Kidney (tissue), 14 donors: ENCODE data around the gene KTN1. TPM values are rescaled to one million over a fixed set of nuclear protein-coding genes. Genes with fewer than 3 reads are reported as not detected.

Experiments
- DNase-seq, 5 donors: peaks; one replicate each; pipeline ENCODE4 v3.0.0-alpha.2; 2013 to 2020
- FAIRE-seq: peaks from 2 replicates; lab custom pipeline; 2012; peaks lifted over from hg19 to GRCh38; lab: Jason Lieb, UNC
- H3K27ac ChIP-seq, 2 donors: one replicate each; pipeline ENCODE4 v1.7.0; 2013; ENCODE audit warnings: low read depth in 2 of 2, low read length in 2 of 2, inconsistent platforms in 1 of 2
- H3K27me3 ChIP-seq: one replicate; pipeline ENCODE4 v1.7.1; 2013; ENCODE audit warnings: low read length, inconsistent platforms; ENCODE audit not compliant: control insufficient read depth, insufficient read depth
- H3K36me3 ChIP-seq, 3 donors: one replicate each; pipeline versions ENCODE4 v1.7.0 to v1.7.1; 2013; ENCODE audit warnings: low read length in 3 of 3, control low read depth in 1 of 3, inconsistent platforms in 1 of 3; ENCODE audit not compliant: insufficient read depth in 3 of 3, control insufficient read depth in 2 of 3
- H3K4me1 ChIP-seq, 3 donors: one replicate each; pipeline versions ENCODE4 v1.7.0 to v1.7.1; 2013; ENCODE audit warnings: low read length in 3 of 3, inconsistent platforms in 1 of 3, low read depth in 1 of 3; ENCODE audit not compliant: control insufficient read depth in 2 of 3, insufficient read depth in 2 of 3
- H3K4me3 ChIP-seq, 3 donors: one replicate each; pipeline versions ENCODE4 v1.7.0 to v1.8.1; 2013; ENCODE audit warnings: low read length in 3 of 3, control low read depth in 1 of 3, inconsistent platforms in 1 of 3
- H3K9ac ChIP-seq, 3 donors: one replicate each; pipeline versions ENCODE4 v1.7.0 to v1.7.1; 2013; ENCODE audit warnings: low read length in 3 of 3, control low read depth in 1 of 3, inconsistent platforms in 1 of 3
- H3K9me3 ChIP-seq, 3 donors: one replicate each; pipeline versions ENCODE4 v1.7.0 to v1.7.1; 2013; ENCODE audit warnings: low read length in 3 of 3, control low read depth in 1 of 3, inconsistent platforms in 1 of 3; ENCODE audit not compliant: control insufficient read depth in 2 of 3, insufficient read depth in 1 of 3
- intact Hi-C: fragments of 100-400 bp; cut with DNase I; formaldehyde crosslinking; loops from one replicate; pipeline ENCODE4 v1.11.1; 2022
- polyA plus RNA-seq: library from polyadenylated mRNA; stranded (reverse); fragments of 350-450 nt; fragmentation: Illumina TruSeq; extraction: RNeasy Lipid Tissue Mini Kit (QIAGEN cat#74804); gene quantifications from one replicate; pipeline ENCODE4 v1.2.3, GENCODE V29; 2014; ENCODE audit warnings: low read depth, low replicate concordance; ENCODE audit not compliant: insufficient read depth
- total RNA-seq: library from RNA; stranded (reverse); fragmentation: NEBNext Ultra II Directional; extraction: Animal tissue kit (Norgen Biotek cat#: 25700); gene quantifications from one replicate; pipeline ENCODE4 v1.2.1, GENCODE V29; 2021
- TF ChIP-seq, protein P1 (sequence below): IDR thresholded peaks from 3 replicates; pipeline ENCODE4 v1.5.1; 2012; ENCODE audit warnings: mild to moderate bottlenecking, moderate library complexity, borderline replicate concordance; ENCODE audit not compliant: insufficient read depth; ENCODE audit errors: extremely low read depth
- donor health status: control.
- donor health status: control.
- donor health status: control.
- donor health status: control.
- donor health status: control.
- donor health status: DM: yes; HTN: yes; CAD: no.
- donor health status: Normal renal cell carcinoma (clear cell type).

Gene KTN1
- total and polyA plus RNA-seq, 2 donors from 2014 or later: 106 to 155 TPM

DNA sequence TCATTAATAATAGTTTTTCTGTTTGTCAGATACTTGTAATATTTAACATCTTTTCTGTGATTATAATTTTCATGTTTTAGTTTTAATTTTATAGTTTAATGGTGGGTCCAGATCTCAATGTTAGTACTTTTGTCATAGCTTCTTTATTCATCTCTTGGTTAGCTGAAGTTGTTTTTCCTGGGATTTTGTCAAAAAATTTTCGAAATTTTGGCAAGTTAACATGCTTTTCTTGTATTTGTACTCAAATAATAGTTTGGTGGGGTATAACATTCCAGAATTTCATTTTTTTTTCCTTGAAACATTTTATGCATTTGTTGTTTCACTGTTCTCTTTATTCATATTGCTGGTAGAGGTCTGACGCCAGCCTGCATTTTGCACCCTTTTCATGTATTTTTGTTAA lies 45.5 kb downstream of the KTN1 start:
- no peak overlapping the region for H3K27ac ChIP-seq
- no peaks in the 10 kb centered on the region for H3K27me3 ChIP-seq
- FAIRE-seq (no peak), DNase-seq (no peak)
- H3K4me3 ChIP-seq: no peak overlapping the region
- H3K9ac ChIP-seq: no peak overlapping the region
- no peaks in the 10 kb centered on the region for H3K9me3 ChIP-seq
- TF ChIP-seq, protein P1, sequence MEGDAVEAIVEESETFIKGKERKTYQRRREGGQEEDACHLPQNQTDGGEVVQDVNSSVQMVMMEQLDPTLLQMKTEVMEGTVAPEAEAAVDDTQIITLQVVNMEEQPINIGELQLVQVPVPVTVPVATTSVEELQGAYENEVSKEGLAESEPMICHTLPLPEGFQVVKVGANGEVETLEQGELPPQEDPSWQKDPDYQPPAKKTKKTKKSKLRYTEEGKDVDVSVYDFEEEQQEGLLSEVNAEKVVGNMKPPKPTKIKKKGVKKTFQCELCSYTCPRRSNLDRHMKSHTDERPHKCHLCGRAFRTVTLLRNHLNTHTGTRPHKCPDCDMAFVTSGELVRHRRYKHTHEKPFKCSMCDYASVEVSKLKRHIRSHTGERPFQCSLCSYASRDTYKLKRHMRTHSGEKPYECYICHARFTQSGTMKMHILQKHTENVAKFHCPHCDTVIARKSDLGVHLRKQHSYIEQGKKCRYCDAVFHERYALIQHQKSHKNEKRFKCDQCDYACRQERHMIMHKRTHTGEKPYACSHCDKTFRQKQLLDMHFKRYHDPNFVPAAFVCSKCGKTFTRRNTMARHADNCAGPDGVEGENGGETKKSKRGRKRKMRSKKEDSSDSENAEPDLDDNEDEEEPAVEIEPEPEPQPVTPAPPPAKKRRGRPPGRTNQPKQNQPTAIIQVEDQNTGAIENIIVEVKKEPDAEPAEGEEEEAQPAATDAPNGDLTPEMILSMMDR: no peak
- peaks cover 8 to 12% (median 8%) of the 10 kb centered on the region in 3 donors for H3K36me3 ChIP-seq
- intact Hi-C loops: no loop called here
- H3K4me1 ChIP-seq: no peaks in the 10 kb centered on the region

DNA sequence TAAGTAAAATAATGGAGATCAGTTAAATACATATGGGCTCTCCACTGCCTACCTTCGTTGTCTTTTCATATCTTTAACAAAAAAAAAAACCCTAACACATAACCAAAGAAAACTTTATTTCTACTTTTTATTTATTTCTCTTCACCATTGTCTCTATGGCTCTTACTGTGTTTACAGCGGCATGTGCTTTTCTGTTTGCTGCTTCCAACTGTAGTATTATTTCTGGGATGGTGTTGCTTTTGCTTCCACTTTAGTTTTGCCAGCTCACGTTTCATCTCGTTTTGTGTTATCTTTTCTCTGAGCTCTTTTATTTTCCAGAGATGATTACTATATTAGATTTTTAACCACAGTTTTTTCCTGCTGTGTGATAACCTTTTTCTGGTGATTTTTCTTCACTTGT lies 46.1 kb downstream of the KTN1 start:
- DNase-seq (no peak), FAIRE-seq (peak; percentile 21)
- Histone ChIP-seq H3K9me3 (no peaks in the 10 kb centered on the region), H3K4me1 (no peaks in the 10 kb centered on the region), H3K27me3 (no peaks in the 10 kb centered on the region), H3K36me3 (peaks cover 5 to 10% (median 5%) of the 10 kb centered on the region in 3 donors), H3K27ac (no peak overlapping the region), H3K9ac (no peak overlapping the region), H3K4me3 (no peak overlapping the region)
- intact Hi-C loops: no loop called here
- TF ChIP-seq, protein P1: no peak

DNA sequence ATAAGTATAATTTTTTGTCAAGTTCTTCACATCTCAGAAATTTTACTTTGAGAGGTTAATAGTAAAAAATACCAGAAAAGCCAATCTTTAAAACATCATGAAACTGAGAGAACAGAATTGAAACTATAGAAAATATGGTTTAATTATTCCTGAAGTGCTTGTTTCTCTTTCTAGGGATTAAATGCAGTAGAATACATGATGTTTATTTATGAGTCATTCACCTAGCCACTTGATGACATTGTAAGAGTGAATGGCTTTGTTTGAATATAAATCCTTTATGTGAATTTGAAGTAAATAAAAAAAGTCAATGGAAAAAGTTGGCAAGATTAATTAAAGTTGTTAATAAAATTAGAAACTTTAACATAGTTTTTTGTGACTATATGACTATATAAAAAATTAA lies 48.4 kb downstream of the KTN1 start:
- TF ChIP-seq, protein P1: no peak
- no peaks in the 10 kb centered on the region for H3K27me3 ChIP-seq
- intact Hi-C loops: no loop called here
- FAIRE-seq (peak; percentile 70), DNase-seq (no peak)
- H3K9ac ChIP-seq: no peak overlapping the region
- H3K27ac ChIP-seq: no peak overlapping the region
- no peaks in the 10 kb centered on the region for H3K4me1 ChIP-seq
- H3K4me3 ChIP-seq: no peak overlapping the region
- no peaks in the 10 kb centered on the region for H3K9me3 ChIP-seq
- H3K36me3 ChIP-seq: peaks cover 3 to 10% (median 4%) of the 10 kb centered on the region in 3 donors

DNA sequence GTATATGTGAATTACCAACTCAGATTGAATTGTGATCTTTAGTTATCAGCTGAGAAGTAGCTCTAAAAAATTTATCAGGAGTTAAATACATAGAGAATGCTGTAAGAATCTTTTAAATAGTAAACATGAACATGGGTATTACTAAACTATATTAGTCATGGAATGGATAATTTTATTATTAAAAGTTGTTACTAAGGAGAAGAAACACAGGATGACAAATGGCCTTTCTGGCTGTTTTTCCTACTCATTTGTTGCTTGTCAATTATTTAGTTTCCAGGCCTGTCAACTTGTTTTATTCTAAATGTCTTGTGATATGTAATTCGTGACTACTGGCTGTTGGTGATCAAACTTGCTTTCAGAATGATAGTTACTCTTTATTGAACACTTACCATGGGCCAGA lies 58.7 kb downstream of the KTN1 start:
- no peak for FAIRE-seq
- no peak overlapping the region for H3K4me3 ChIP-seq
- TF ChIP-seq, protein P1: no peak

More for the DNA sequence above, 58.7 kb downstream of the KTN1 start:
- no peak for DNase-seq
- Histone ChIP-seq H3K4me1 (no peaks in the 10 kb centered on the region), H3K27ac (no peak overlapping the region), H3K9me3 (no peaks in the 10 kb centered on the region), H3K27me3 (no peaks in the 10 kb centered on the region), H3K9ac (no peak overlapping the region), H3K36me3 (peaks cover 8 to 53% (median 25%) of the 10 kb centered on the region in 3 donors)
- intact Hi-C loops: no loop called here
